Measurements from ENCODE around the gene CHURC1. TPM values are rescaled to one million over a fixed set of nuclear protein-coding genes. Genes with fewer than 3 reads are reported as not detected.

Gene CHURC1
- total and polyA plus RNA-seq, 2 of the 13 experiments (the other 11 are each of a cell fraction or from before 2014, with no cell fraction given), result 41.1 to 74.4 TPM

- 63% methylated on average over 6 of the region's 8 CpGs for WGBS (ENCODE audit: low lambda C conversion rate)
- no peak overlapping the region for H3K27ac ChIP-seq (ENCODE audit: extremely low read length, insufficient read depth, low read length)
- TF ChIP-seq ZNF83 (CRISPR knock-in tag; IDR thresholded peaks at IDR 0.05; ENCODE audit: borderline replicate concordance) (no peak), PHF8 (CRISPR knock-in tag; IDR thresholded peaks at IDR 0.05) (no peak), ZFY (CRISPR knock-in tag; IDR thresholded peaks at IDR 0.05) (no peak), MED13 (CRISPR knock-in tag; IDR thresholded peaks at IDR 0.05) (no peak), ZNF589 (CRISPR knock-in tag; conservative IDR thresholded peaks at IDR 0.05) (no peak), ZNF792 (CRISPR knock-in tag; IDR thresholded peaks at IDR 0.05) (no peak), ATF2 (CRISPR knock-in tag; IDR thresholded peaks at IDR 0.05) (no peak), ETV6 (CRISPR knock-in tag; conservative IDR thresholded peaks at IDR 0.05) (no peak), ZNF691 (CRISPR knock-in tag; IDR thresholded peaks at IDR 0.05; ENCODE audit: borderline replicate concordance, low read depth) (no peak), MTF2 (CRISPR knock-in tag; IDR thresholded peaks at IDR 0.05; ENCODE audit: borderline replicate concordance) (no peak), NBN (conservative IDR thresholded peaks at IDR 0.05) (no peak), MAFF (IDR thresholded peaks at IDR 0.05; ENCODE audit: low read depth, low read length) (no peak), SUZ12 (IDR thresholded peaks at IDR 0.05; ENCODE audit: low read depth, low read length) (no peak), AGO1 (IDR thresholded peaks at IDR 0.05; ENCODE audit: low read depth, low read length, poor library complexity, severe bottlenecking) (no peak), ZNF780A (CRISPR knock-in tag; IDR thresholded peaks at IDR 0.05) (no peak), ZNF609 (CRISPR knock-in tag; IDR thresholded peaks at IDR 0.05; ENCODE audit: borderline replicate concordance) (no peak), ZNF816 (CRISPR knock-in tag; IDR thresholded peaks at IDR 0.05; ENCODE audit: borderline replicate concordance) (no peak)
These were observed 56.7 kb downstream of the CHURC1 start for GRCh38 chr14:64970776-64971477.

More at GRCh38 chr14:64970776-64971477, 56.7 kb downstream of the CHURC1 start:
- FAIRE-seq, result no peak
- no peaks in the 10 kb centered on the region for H4K20me1 ChIP-seq (ENCODE audit: insufficient read depth, low read length)
- peak; percentile 8; the same call in 2 of the 3 replicates for ATAC-seq
- ChIA-PET POLR2A (interaction anchor here (1.4 to 2.6 kb wide), 4 partner anchors 16 to 32 kb away, joined by 4 to 13 read pairs (median 6); partner anchors contain the start of genes FNTB and GPX2), CTCF (ENCODE audit: low intra/inter-chr PET ratio, low total read pairs) (no interaction called here)
- no peaks in the 10 kb centered on the region for H3K9me3 ChIP-seq (ENCODE audit: low read length)
- TSS peak; percentile 47 for BruUV-seq (replicated peaks)
- no peak overlapping the region for H2AFZ ChIP-seq (ENCODE audit: low read length)
- peaks cover 31% of the 10 kb centered on the region for H3K4me1 ChIP-seq (ENCODE audit: insufficient read depth, low read length)
- H3K27me3 ChIP-seq (ENCODE audit: control insufficient read depth in 1 of 2, insufficient read depth in 2 of 2, low read length in 2 of 2), result no peaks in the 10 kb centered on the region; a peak in 1 of 5 replicates
- no peak for DNase-seq (ENCODE audit: low spot score)
- peak overlapping the region; percentile 92 for H3K4me2 ChIP-seq (ENCODE audit: low read depth, low read length)
- H3K4me3 ChIP-seq (replicated peaks in 1 of 3; ENCODE audit: insufficient read depth in 1 of 3, low read depth in 2 of 3, low read length in 3 of 3), result peak overlapping the region; percentile 74 to 79 (median 74); a peak in 4 of 6 replicates
- intact Hi-C loops (cut with micrococcal nuclease; ENCODE audit: unreplicated experiment), result no loop called here
- in situ Hi-C loops (cut with HindIII; ENCODE audit: extremely low pct_ligation_motif_present, low pct_unique_long_range_greater_than_20kb), result no loop called here
- H3K36me3 ChIP-seq (replicated peaks in 1 of 2; ENCODE audit: control insufficient read depth in 1 of 2, insufficient read depth in 2 of 2, low read length in 2 of 2), result no peaks in the 10 kb centered on the region
- H3K9ac ChIP-seq (ENCODE audit: insufficient read depth, low read depth, low read length), result no peak overlapping the region
- H3K79me2 ChIP-seq (ENCODE audit: insufficient read depth, low read length), result no peaks in the 10 kb centered on the region
